H1 (cell line): Measurements from ENCODE around the gene UBE2L6. TPM values are rescaled to one million over a fixed set of nuclear protein-coding genes. Genes with fewer than 3 reads are reported as not detected.

Experiments used
- CTCF ChIA-PET: fragments of 300-600 bp; sonication (Branson Sonifier 250); formaldehyde crosslinking; loops from one replicate; lab custom pipeline; 2021; ENCODE audit not compliant: partially characterized antibody; lab: Charles Lee
- POLR2A ChIA-PET: fragments of 300-600 bp; sonication (Branson Sonifier 250); formaldehyde crosslinking; loops from one replicate; lab custom pipeline; 2021; ENCODE audit warnings: inconsistent platforms; ENCODE audit not compliant: partially characterized antibody; lab: Charles Lee
- DNase-seq, 2 experiments: peaks; one replicate each; pipeline versions ENCODE4 v3.0.0 to v3.0.0-alpha.2; 2010 to 2022; ENCODE audit warnings: low spot score in 2 of 2, low read depth in 1 of 2, mixed read lengths in 1 of 2
- FAIRE-seq: peaks from 2 replicates; lab custom pipeline; 2011; peaks lifted over from hg19 to GRCh38; lab: Jason Lieb, UNC
- H2AFZ ChIP-seq: 2 replicates; pipeline ENCODE4 v1.8.1; 2012; ENCODE audit warnings: low read length, inconsistent platforms
- H2AK5ac ChIP-seq: 2 replicates; pipeline ENCODE4 v1.6.1; 2013; ENCODE audit warnings: low read depth, low read length
- H2BK120ac ChIP-seq: replicated peaks from 2 replicates; pipeline ENCODE3; 2013; ENCODE audit warnings: low read depth, low read length, inconsistent platforms
- H2BK12ac ChIP-seq: 2 replicates; pipeline ENCODE4 v1.6.1; 2013; ENCODE audit warnings: low read depth, low read length
- H2BK15ac ChIP-seq: 2 replicates; pipeline ENCODE4 v1.6.1; 2013; ENCODE audit warnings: low read length
- H2BK20ac ChIP-seq: 2 replicates; pipeline ENCODE4 v1.6.1; 2013; ENCODE audit warnings: low read length
- H2BK5ac ChIP-seq: 2 replicates; pipeline ENCODE4 v1.6.1; 2013; ENCODE audit warnings: low read depth, low read length
- H3K14ac ChIP-seq: 2 replicates; pipeline ENCODE4 v1.6.1; 2013; ENCODE audit warnings: inconsistent platforms; ENCODE audit not compliant: insufficient read length
- H3K18ac ChIP-seq: 2 replicates; pipeline ENCODE4 v1.6.1; 2013; ENCODE audit warnings: low read length; ENCODE audit errors: extremely low read depth
- H3K23ac ChIP-seq: 2 replicates; pipeline ENCODE4 v1.6.1; 2013; ENCODE audit warnings: inconsistent platforms; ENCODE audit not compliant: insufficient read length
- H3K23me2 ChIP-seq: 2 replicates; pipeline ENCODE4 v1.6.1; 2013; ENCODE audit warnings: low read depth, low read length
- H3K27ac ChIP-seq: 2 replicates; pipeline ENCODE4 v1.6.1; 2011; ENCODE audit warnings: low read depth, low read length, inconsistent platforms
- H3K27me3 ChIP-seq, 4 experiments: replicated peaks in 1 of 4; 1 replicate in 1 of 4; 2 replicates in 3 of 4; pipeline versions ENCODE4 v1.6.1 to v1.8.1; 2011 to 2013; ENCODE audit warnings: low read length in 3 of 4, mild to moderate bottlenecking in 3 of 4, inconsistent platforms in 2 of 4, mixed read lengths in 2 of 4, moderate library complexity in 1 of 4; ENCODE audit not compliant: control insufficient read depth in 3 of 4, insufficient read depth in 3 of 4; ENCODE audit errors: extremely low read depth in 1 of 4
- H3K36me3 ChIP-seq, 4 experiments: 2 replicates each; pipeline versions ENCODE4 v1.6.1 to v1.8.1; 2011 to 2013; ENCODE audit warnings: mild to moderate bottlenecking in 4 of 4, low read length in 3 of 4, moderate library complexity in 2 of 4, control low read depth in 1 of 4, inconsistent platforms in 1 of 4; ENCODE audit not compliant: insufficient read depth in 4 of 4, control insufficient read depth in 2 of 4
- H3K4ac ChIP-seq: replicated peaks from 2 replicates; pipeline ENCODE3; 2013; ENCODE audit warnings: low read length, low read depth, mixed read lengths, inconsistent platforms; ENCODE audit not compliant: insufficient read length
- H3K4me1 ChIP-seq, 4 experiments: replicated peaks in 1 of 4; 1 replicate in 1 of 4; 2 replicates in 3 of 4; pipeline versions ENCODE4 v1.6.1 to v1.8.1; 2011 to 2013; ENCODE audit warnings: low read length in 3 of 4, inconsistent platforms in 2 of 4, mixed read lengths in 1 of 4; ENCODE audit not compliant: insufficient read depth in 4 of 4, control insufficient read depth in 3 of 4
- H3K4me2 ChIP-seq, 2 experiments: 2 replicates each; pipeline versions ENCODE4 v1.6.1 to v1.8.1; 2011 to 2013; ENCODE audit warnings: low read depth in 2 of 2, low read length in 2 of 2, control low read depth in 1 of 2, inconsistent platforms in 1 of 2, mild to moderate bottlenecking in 1 of 2; ENCODE audit not compliant: insufficient read depth in 1 of 2
- H3K4me3 ChIP-seq, 4 experiments: fragments of 200-600, 300-600 bp in 1 of 4; sonication (generic), shearing (Covaris generic), sonication (Bioruptor Twin) in 1 of 4; 2 replicates each; pipeline versions ENCODE4 v1.5.1 to v1.8.1; 2011 to 2016; ENCODE audit warnings: low read length in 4 of 4, low read depth in 3 of 4, control low read depth in 2 of 4, inconsistent platforms in 2 of 4, mild to moderate bottlenecking in 2 of 4, mixed read lengths in 1 of 4, moderate library complexity in 1 of 4; ENCODE audit not compliant: insufficient read depth in 2 of 4; ENCODE audit errors: extremely low read depth in 1 of 4
- H3K56ac ChIP-seq: replicated peaks from 2 replicates; pipeline ENCODE3; 2013; ENCODE audit warnings: low read depth, mild to moderate bottlenecking, mixed read lengths, low read length, inconsistent platforms; ENCODE audit not compliant: insufficient read length
- H3K79me1 ChIP-seq: 2 replicates; pipeline ENCODE4 v1.6.1; 2013; ENCODE audit warnings: low read depth, low read length, control low read depth
- H3K79me2 ChIP-seq, 2 experiments: 2 replicates each; pipeline versions ENCODE4 v1.6.1 to v1.8.1; 2012 to 2013; ENCODE audit warnings: low read length in 2 of 2, mild to moderate bottlenecking in 2 of 2, inconsistent platforms in 1 of 2; ENCODE audit not compliant: insufficient read depth in 2 of 2, control insufficient read depth in 1 of 2
- H3K9ac ChIP-seq, 4 experiments: replicated peaks in 1 of 4; 1 replicate in 1 of 4; 2 replicates in 3 of 4; pipeline versions ENCODE4 v1.6.1 to v1.8.1; 2011 to 2013; ENCODE audit warnings: low read depth in 3 of 4, low read length in 3 of 4, control low read depth in 2 of 4, mild to moderate bottlenecking in 2 of 4, moderate library complexity in 2 of 4, inconsistent platforms in 1 of 4; ENCODE audit errors: extremely low read depth in 1 of 4
- H3K9me3 ChIP-seq, 2 experiments: 2 replicates each; pipeline versions ENCODE4 v1.6.1 to v1.8.1; 2012 to 2013; ENCODE audit warnings: mild to moderate bottlenecking in 2 of 2, moderate library complexity in 2 of 2, control low read depth in 1 of 2, inconsistent platforms in 1 of 2, low read depth in 1 of 2, low read length in 1 of 2, mixed read lengths in 1 of 2; ENCODE audit not compliant: insufficient read depth in 2 of 2
- H4K20me1 ChIP-seq, 2 experiments: replicated peaks in 1 of 2; 2 replicates each; pipeline versions ENCODE3 to v1.8.1; 2011 to 2013; ENCODE audit warnings: inconsistent platforms in 2 of 2, low read length in 2 of 2, mild to moderate bottlenecking in 1 of 2; ENCODE audit not compliant: insufficient read depth in 2 of 2, control insufficient read depth in 1 of 2
- H4K5ac ChIP-seq: 2 replicates; pipeline ENCODE4 v1.6.1; 2013; ENCODE audit warnings: low read length, low read depth, mixed read lengths, inconsistent platforms; ENCODE audit not compliant: insufficient read length
- H4K8ac ChIP-seq: 2 replicates; pipeline ENCODE4 v1.8.0; 2013; ENCODE audit warnings: mild to moderate bottlenecking, moderate library complexity, low read length, inconsistent platforms; ENCODE audit not compliant: insufficient read depth; ENCODE audit errors: extremely low read depth
- H4K91ac ChIP-seq: replicated peaks from 2 replicates; pipeline ENCODE3; 2013; ENCODE audit warnings: low read length, mixed read lengths, inconsistent platforms; ENCODE audit not compliant: insufficient read length
- ATF3 ChIP-seq: IDR thresholded peaks from 2 replicates; pipeline ENCODE4 v1.6.1; 2011; ENCODE audit warnings: low read depth, mild to moderate bottlenecking, low read length; ENCODE audit not compliant: insufficient read depth
- BCL11A ChIP-seq, 2 experiments: IDR thresholded peaks; one replicate each; pipeline ENCODE4 v1.6.1; 2011; ENCODE audit warnings: low read depth in 2 of 2, low read length in 2 of 2, mild to moderate bottlenecking in 2 of 2
- CREB1 ChIP-seq: IDR thresholded peaks from 2 replicates; pipeline ENCODE4 v1.6.1; 2012; ENCODE audit warnings: inconsistent platforms
- EZH2 ChIP-seq: fragments of 200-600 bp; sonication (generic); IDR thresholded peaks from 2 replicates; pipeline ENCODE4 v1.7.1; 2012; ENCODE audit warnings: low read depth, mild to moderate bottlenecking, moderate library complexity, low read length, inconsistent platforms; ENCODE audit not compliant: severe bottlenecking
- FOSL1 ChIP-seq: IDR thresholded peaks from 2 replicates; pipeline ENCODE4 v1.6.1; 2011; ENCODE audit warnings: mild to moderate bottlenecking, low read depth, low read length, moderate library complexity; ENCODE audit not compliant: insufficient read depth
- JUN ChIP-seq: IDR thresholded peaks from 2 replicates; pipeline ENCODE4 v1.6.1; 2011; ENCODE audit warnings: low read depth, mild to moderate bottlenecking, improper control_type of control experiment, low read length
- MAFK ChIP-seq: IDR thresholded peaks from 2 replicates; pipeline ENCODE4 v1.6.1; 2012; ENCODE audit warnings: low read depth, mild to moderate bottlenecking, improper control_type of control experiment, low read length
- POLR2AphosphoS5 ChIP-seq: IDR thresholded peaks from 2 replicates; pipeline ENCODE4 v1.6.1; 2011; ENCODE audit warnings: low read depth, low read length
- POU5F1 ChIP-seq: IDR thresholded peaks from 2 replicates; pipeline ENCODE4 v1.6.1; 2011; ENCODE audit warnings: low read depth, mild to moderate bottlenecking, low read length, moderate library complexity
- SIRT6 ChIP-seq: IDR thresholded peaks from one replicate; pipeline ENCODE4 v1.7.1; 2012; ENCODE audit warnings: low read length, inconsistent platforms
- SP1 ChIP-seq: IDR thresholded peaks from 2 replicates; pipeline ENCODE4 v1.6.1; 2011; ENCODE audit warnings: low read depth, low read length
- SRF ChIP-seq: IDR thresholded peaks from 2 replicates; pipeline ENCODE4 v1.6.1; 2011; ENCODE audit warnings: mild to moderate bottlenecking, low read depth, low read length, moderate library complexity
- YY1 ChIP-seq: IDR thresholded peaks from 2 replicates; pipeline ENCODE4 v1.6.1; 2011; ENCODE audit warnings: low read depth, mild to moderate bottlenecking, low read length
- WGBS, 2 experiments: shearing (Covaris generic) in 1 of 2; methylation state at CpG; one replicate each; pipeline versions ENCODE4 v1.1.6 to v1.1.7; 2013 to 2015; ENCODE audit warnings: low lambda C conversion rate in 2 of 2, mixed read lengths in 2 of 2, inconsistent platforms in 1 of 2, low coverage in 1 of 2, missing lambda C conversion rate in 1 of 2; ENCODE audit not compliant: insufficient replicate concordance in 2 of 2, insufficient coverage in 1 of 2, insufficient read length in 1 of 2; ENCODE audit errors: extremely low coverage in 1 of 2, missing lambda C conversion rate in 1 of 2; 5-methylcytosine and 5-hydroxymethylcytosine counted together
- polyA plus RNA-seq, 7 experiments: library from polyadenylated mRNA; depleted of rRNA in 3 of 7; stranded (reverse) in 5 of 7; unstranded in 2 of 7; fragments of >200 nt in 5 of 7; fragments of 200-250 nt in 2 of 7; gene quantifications; 1 replicate in 5 of 7; 2 replicates in 1 of 7; 4 replicates in 1 of 7; pipeline versions ENCODE4 v1.2.1 to v1.2.3, GENCODE V29; 2011 to 2013; ENCODE audit warnings: missing spikeins in 2 of 7, mixed read lengths in 2 of 7
- total RNA-seq: library from RNA; stranded (reverse); fragmentation: NEBNext Ultra II Directional; extraction: Animal tissue kit (Norgen Biotek cat#: 25700); gene quantifications from 2 replicates; pipeline ENCODE4 v1.2.1, GENCODE V29; 2021

Gene UBE2L6
- total and polyA plus RNA-seq, 2 of the 8 experiments (the other 6 are each of a cell fraction or from before 2014, with no cell fraction given) = 67.8 to 89.2 TPM

GRCh38 chr11:57588046-57588710 lies 20.7 kb upstream of the UBE2L6 start:
- 85% methylated on average over 3 of the region's 3 CpGs; no CpG with 5 or more reads in 1 of the 2 experiments for WGBS, 2 experiments
- POLR2A ChIA-PET = interaction anchor here (1.4 to 51.1 kb wide), 2 partner anchors 11 to 56 kb away, joined by 3 to 1546 read pairs; partner anchors contain the start of genes CLP1 and YPEL4
- Histone ChIP-seq H3K4me1 (no peaks in the 10 kb centered on the region), H2BK120ac (no peak overlapping the region), H4K91ac (no peak overlapping the region), H2AFZ (no peak overlapping the region), H3K79me2 (no peaks in the 10 kb centered on the region), H2BK12ac (no peak overlapping the region), H3K36me3 (no peaks in the 10 kb centered on the region), H3K4ac (no peak overlapping the region), H2BK20ac (no peak overlapping the region), H3K23ac (no peak overlapping the region), H3K9me3 (no peaks in the 10 kb centered on the region), H2BK15ac (no peak overlapping the region), H3K56ac (no peak overlapping the region), H3K14ac (no peak overlapping the region), H3K27ac (no peak overlapping the region), H3K27me3 (no peaks in the 10 kb centered on the region), H3K23me2 (no peaks in the 10 kb centered on the region; the same call in 1 of the 2 replicates), H2BK5ac (no peak overlapping the region), H4K20me1 (no peaks in the 10 kb centered on the region), H3K79me1 (no peaks in the 10 kb centered on the region), H3K18ac (no peak overlapping the region), H4K8ac (no peak overlapping the region), H3K4me2 (no peak overlapping the region), H3K9ac (no peak overlapping the region), H2AK5ac (no peak overlapping the region), H3K4me3 (no peak overlapping the region), H4K5ac (no peak overlapping the region)
- CTCF ChIA-PET = interaction anchor here (0.9 to 1.4 kb wide), 3 partner anchors 34 to 56 kb away, joined by 3 to 6 read pairs (median 3); no protein-coding TSS in a partner anchor
- no peak for DNase-seq
- no peak for FAIRE-seq
- TF ChIP-seq JUN (no peak), CREB1 (no peak), FOSL1 (no peak), SRF (no peak), YY1 (no peak), MAFK (no peak), POU5F1 (no peak), EZH2 (no peak), SIRT6 (no peak), POLR2AphosphoS5 (no peak), BCL11A (IDR thresholded peaks at IDR 0.05; ENCODE audit: low read depth in 2 of 2, low read length in 2 of 2) (no peak), ATF3 (no peak), SP1 (no peak)
